ENCODE measurements around the gene KRT83. TPM values are rescaled to one million over a fixed set of nuclear protein-coding genes. Genes with fewer than 3 reads are reported as not detected.
A peak's percentile ranks its signal among the peaks of the same experiment; 100 is the strongest.
"Not testable (repeated sequence)": the region's sequence is repeated elsewhere in the genome, so short reads cannot be mapped to it uniquely, and the experiment has no call there.

Gene KRT83
- total RNA-seq, 1 donor from 2014 or later: not detected

DNA sequence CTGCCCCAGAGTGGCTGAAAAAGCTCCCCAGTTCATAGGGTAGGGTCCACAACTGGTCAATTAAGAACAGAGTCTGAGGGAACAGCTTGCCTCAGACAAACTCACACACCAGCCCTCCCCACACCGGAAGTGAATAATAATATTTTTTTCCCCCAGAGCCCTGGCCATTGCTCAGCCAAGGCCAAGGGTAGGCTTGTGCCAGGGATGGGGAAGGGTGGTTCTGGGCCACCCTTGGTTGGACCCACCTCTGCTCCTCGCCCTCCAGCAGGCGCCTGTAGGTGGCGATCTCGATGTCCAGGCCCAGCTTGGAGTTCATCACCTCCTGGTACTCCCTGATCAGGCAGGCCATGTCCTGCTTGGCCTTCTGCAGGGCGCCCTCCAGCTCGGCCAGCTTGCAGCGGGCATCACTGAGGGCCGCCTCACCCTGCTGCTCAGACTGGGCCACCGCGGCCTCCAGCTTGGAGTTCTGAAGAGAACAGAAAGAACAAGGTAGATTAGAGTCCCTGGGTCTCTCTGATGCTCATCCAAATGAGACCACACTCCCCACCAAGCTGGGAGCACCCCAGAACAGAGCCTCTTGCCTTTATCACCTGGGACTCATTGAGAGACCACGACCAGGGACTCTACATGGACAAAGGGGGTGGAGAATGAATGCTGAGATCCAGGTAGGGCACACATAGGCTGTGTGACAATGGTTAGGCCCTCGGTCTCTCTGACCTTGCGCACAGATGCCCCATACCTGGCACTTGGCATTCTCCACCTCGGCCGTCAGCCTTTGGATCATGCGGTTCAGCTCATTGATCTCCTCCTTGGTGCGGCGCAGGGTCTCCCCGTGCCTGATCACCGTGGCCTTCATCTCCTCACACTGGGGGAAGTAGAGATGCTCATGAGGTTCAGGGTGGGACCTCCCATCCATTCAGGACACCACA is 34.1 kb downstream of the KRT83 start:
- H3K79me2 ChIP-seq (ENCODE audit: low read depth); H3K9me3 Mint-ChIP-seq; H3K27me3 Mint-ChIP-seq (ENCODE audit: insufficient read depth, low read depth); H3K27me3 ChIP-seq; H3F3A ChIP-seq (ENCODE audit: low read depth); H3K27ac ChIP-seq; H3K4me2 ChIP-seq; H4K20me1 ChIP-seq (ENCODE audit: low read depth); DNase-seq (ENCODE audit: low spot score); H3K4me1 Mint-ChIP-seq; H3K36me3 Mint-ChIP-seq; H2AFZ ChIP-seq (replicated peaks); H3K4me1 ChIP-seq; H3K9ac ChIP-seq; H3K4me3 Mint-ChIP-seq; H3K27ac Mint-ChIP-seq; H3K4me3 ChIP-seq; H3K9me3 ChIP-seq (ENCODE audit: low read depth); H3K36me3 ChIP-seq: not testable (repeated sequence)
- TF ChIP-seq, protein P1, sequence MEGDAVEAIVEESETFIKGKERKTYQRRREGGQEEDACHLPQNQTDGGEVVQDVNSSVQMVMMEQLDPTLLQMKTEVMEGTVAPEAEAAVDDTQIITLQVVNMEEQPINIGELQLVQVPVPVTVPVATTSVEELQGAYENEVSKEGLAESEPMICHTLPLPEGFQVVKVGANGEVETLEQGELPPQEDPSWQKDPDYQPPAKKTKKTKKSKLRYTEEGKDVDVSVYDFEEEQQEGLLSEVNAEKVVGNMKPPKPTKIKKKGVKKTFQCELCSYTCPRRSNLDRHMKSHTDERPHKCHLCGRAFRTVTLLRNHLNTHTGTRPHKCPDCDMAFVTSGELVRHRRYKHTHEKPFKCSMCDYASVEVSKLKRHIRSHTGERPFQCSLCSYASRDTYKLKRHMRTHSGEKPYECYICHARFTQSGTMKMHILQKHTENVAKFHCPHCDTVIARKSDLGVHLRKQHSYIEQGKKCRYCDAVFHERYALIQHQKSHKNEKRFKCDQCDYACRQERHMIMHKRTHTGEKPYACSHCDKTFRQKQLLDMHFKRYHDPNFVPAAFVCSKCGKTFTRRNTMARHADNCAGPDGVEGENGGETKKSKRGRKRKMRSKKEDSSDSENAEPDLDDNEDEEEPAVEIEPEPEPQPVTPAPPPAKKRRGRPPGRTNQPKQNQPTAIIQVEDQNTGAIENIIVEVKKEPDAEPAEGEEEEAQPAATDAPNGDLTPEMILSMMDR (IDR thresholded peaks at IDR 0.05): peak; percentile 38

DNA sequence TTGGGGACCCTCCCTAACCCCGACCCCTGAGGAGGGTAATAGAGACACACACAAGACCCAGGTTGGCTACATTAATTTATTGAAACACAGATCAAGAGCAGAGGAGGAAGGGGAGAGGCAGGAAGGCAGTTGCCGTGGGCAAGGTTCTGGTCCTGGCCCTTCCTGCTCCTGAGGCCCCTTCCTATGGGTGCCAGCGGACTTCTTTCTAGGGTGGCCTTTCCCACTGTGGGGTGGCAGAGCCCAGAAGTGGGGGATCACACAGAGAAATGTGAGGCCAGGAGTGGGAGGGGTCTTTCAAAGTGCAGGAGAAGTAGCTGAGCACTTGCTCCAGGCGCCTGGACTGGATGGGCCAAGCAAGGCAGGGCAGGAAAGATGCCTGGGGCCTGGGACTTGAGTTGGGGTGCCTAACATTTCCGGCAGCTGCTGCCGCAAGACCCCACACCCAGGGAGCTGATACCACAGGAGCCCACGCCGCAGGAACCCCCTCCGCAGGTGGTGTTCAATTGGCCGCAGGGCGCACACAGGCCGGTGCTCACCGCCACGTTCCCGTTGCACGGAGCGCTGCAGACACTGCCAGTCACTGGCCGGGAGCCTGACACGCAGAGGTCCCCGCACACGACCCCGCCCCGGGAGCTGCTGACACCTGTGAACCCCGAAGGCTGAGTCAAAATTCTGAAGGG is 35.2 kb downstream of the KRT83 start:
- no peaks in the 10 kb centered on the region for H3K9me3 ChIP-seq (ENCODE audit: low read depth)
- no peak for DNase-seq (ENCODE audit: low spot score)
- H4K20me1 ChIP-seq (ENCODE audit: low read depth): no peaks in the 10 kb centered on the region
- no peaks in the 10 kb centered on the region for H3K4me1 ChIP-seq
- no peaks in the 10 kb centered on the region for H3K79me2 ChIP-seq (ENCODE audit: low read depth)
- H3K4me2 ChIP-seq: no peak overlapping the region
- H3K4me3 ChIP-seq: no peak overlapping the region
- no peaks in the 10 kb centered on the region for H3K36me3 Mint-ChIP-seq
- no peaks in the 10 kb centered on the region for H3K27me3 ChIP-seq
- H3K9ac ChIP-seq: no peak overlapping the region
- TF ChIP-seq EZH2phosphoT487 (IDR thresholded peaks at IDR 0.05): no peak
- TF ChIP-seq, protein P1 (IDR thresholded peaks at IDR 0.05): no peak
- H3K36me3 ChIP-seq: no peaks in the 10 kb centered on the region
- peaks cover 8% of the 10 kb centered on the region for H3K27me3 Mint-ChIP-seq (ENCODE audit: insufficient read depth, low read depth)
- H3F3A ChIP-seq (ENCODE audit: low read depth): no peaks in the 10 kb centered on the region
- H2AFZ ChIP-seq (replicated peaks): no peak overlapping the region
- no peak overlapping the region for H3K4me3 Mint-ChIP-seq
- H3K27ac Mint-ChIP-seq: no peak overlapping the region
- peaks cover 2% of the 10 kb centered on the region for H3K4me1 Mint-ChIP-seq
- no peaks in the 10 kb centered on the region for H3K9me3 Mint-ChIP-seq
- no peak overlapping the region for H3K27ac ChIP-seq

DNA sequence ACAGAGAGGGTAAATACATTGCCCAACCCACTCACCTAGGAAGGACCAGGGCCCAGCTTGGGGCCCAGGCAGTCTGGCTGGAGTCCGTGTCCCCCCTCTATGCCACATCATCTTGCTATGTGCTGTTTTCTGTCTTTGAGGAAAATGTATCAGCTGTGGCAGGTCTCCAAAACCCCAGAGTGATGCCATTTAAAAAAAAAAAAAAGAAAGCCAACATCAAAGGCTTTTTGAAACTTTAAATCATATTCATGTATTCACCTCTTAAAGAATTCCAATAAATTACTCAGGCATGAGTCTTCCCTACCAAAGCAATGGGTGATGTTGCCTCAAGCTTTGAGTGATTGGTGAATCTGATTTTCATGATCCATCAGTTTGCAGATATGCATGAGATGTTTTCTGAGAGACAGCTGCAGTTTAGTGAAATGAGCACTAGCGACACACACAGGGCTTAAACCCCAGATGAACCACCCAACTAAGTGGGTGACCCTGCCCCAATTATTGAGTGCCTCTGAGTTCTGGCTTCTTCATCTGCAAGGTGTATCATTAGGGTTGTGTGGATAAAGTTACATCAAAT is 35.9 kb downstream of the KRT83 start:
- Histone ChIP-seq H3F3A (ENCODE audit: low read depth) (no peaks in the 10 kb centered on the region), H3K27ac (no peak overlapping the region), H3K79me2 (ENCODE audit: low read depth) (no peaks in the 10 kb centered on the region), H3K4me3 (no peak overlapping the region), H3K9ac (no peak overlapping the region), H3K27me3 (no peaks in the 10 kb centered on the region), H4K20me1 (ENCODE audit: low read depth) (no peaks in the 10 kb centered on the region), H3K36me3 (no peaks in the 10 kb centered on the region), H2AFZ (replicated peaks) (no peak overlapping the region), H3K9me3 (ENCODE audit: low read depth) (no peaks in the 10 kb centered on the region), H3K4me2 (no peak overlapping the region), H3K4me1 (no peaks in the 10 kb centered on the region)
- no peak overlapping the region for H3K27ac Mint-ChIP-seq
- H3K36me3 Mint-ChIP-seq: no peaks in the 10 kb centered on the region
- TF ChIP-seq, protein P1 (IDR thresholded peaks at IDR 0.05): no peak
- no peak for TF ChIP-seq EZH2 (IDR thresholded peaks at IDR 0.05)
- TF ChIP-seq EZH2phosphoT487 (IDR thresholded peaks at IDR 0.05): no peak
- DNase-seq (ENCODE audit: low spot score): no peak
- H3K4me1 Mint-ChIP-seq: peaks cover 4% of the 10 kb centered on the region
- peaks cover 8% of the 10 kb centered on the region for H3K27me3 Mint-ChIP-seq (ENCODE audit: insufficient read depth, low read depth)
- no peak overlapping the region for H3K4me3 Mint-ChIP-seq
- H3K9me3 Mint-ChIP-seq: no peaks in the 10 kb centered on the region
